Fibroblast of villous mesenchyme (primary cell): ENCODE data around the gene FGF14. TPM values are rescaled to one million over a fixed set of nuclear protein-coding genes. Genes with fewer than 3 reads are reported as not detected.

Experiments
- DNase-seq: peaks from one replicate; pipeline ENCODE4 v3.0.0-alpha.2; 2010; ENCODE audit warnings: low read depth
- H3K4me3 ChIP-seq: 2 replicates; pipeline ENCODE4 v1.5.1; 2011; ENCODE audit warnings: low read depth, mild to moderate bottlenecking, low read length
- CTCF ChIP-seq: IDR thresholded peaks from 2 replicates; pipeline ENCODE4 v1.5.1; 2012; ENCODE audit warnings: low read depth, mild to moderate bottlenecking, low read length; ENCODE audit not compliant: insufficient read depth
- total RNA-seq: library from RNA; depleted of rRNA; stranded (reverse); fragments of >200 nt; gene quantifications from 2 replicates; pipeline ENCODE4 v1.2.3, GENCODE V29; 2012

FGF14 gene
- total RNA-seq, 1 donor = under 0.01 TPM

DNA sequence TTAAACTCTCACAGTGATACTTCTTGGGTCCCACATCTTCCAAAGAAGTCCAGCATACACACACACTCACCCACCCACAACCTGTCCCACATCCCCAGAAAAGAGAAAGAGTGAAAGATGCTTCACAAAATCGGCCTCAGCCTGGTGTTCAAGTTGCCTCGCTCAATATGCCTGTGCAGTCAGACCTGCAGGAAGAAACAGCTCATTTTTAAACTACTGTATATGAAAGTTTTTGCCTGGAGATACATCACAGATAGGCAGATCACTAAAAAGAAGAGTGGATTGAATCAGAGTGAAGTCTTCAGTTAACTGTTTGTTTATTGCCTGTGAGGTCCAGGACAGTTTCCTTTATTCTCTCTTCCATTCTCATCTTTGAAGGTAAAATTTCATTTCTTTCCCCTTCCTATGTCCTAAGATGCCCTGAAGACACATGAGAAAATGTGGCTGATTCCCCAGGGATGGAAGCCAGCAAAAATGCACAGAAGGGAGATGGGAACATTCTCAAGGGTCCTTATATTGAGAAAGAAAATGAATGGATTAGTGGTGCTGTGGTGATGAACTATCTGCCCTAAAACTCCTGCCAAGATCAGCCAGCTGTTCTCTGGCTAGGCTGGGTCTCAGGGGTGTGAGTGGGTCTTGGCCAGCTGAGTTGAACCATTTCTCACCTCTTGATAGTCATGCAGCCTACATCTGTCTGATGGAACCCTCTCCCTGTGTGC is 690.4 kb downstream of the FGF14 start:
- TF ChIP-seq CTCF = no peak
- no peak overlapping the region for H3K4me3 ChIP-seq
- no peak for DNase-seq

- DNase-seq = peak; percentile 39
- TF ChIP-seq CTCF = no peak
- H3K4me3 ChIP-seq = no peak overlapping the region
Measured at GRCh38 chr13:101709952-101710351, 691.9 kb downstream of the FGF14 start.

- H3K4me3 ChIP-seq = no peak overlapping the region
- DNase-seq = no peak
- TF ChIP-seq CTCF = no peak
Measured at GRCh38 chr13:101708115-101708514, 693.7 kb downstream of the FGF14 start.

DNA sequence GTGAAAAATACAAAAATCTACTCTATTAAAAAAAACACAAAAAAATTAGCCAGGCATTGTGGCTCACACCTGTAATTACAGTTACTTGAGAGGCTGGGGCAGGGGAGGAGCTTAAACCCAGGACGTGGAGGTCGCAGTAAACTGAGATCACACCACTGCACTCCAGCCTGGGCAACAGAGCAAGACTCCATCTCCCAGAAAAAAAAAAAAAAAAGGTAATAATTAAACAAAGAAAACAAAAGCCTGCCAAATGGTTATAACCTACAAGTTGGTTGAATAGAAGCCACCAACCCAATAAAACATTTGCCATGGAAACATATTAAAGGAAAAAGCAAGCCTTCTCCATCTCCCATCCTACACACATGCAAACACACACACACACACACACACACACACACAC is 694.2 kb downstream of the FGF14 start:
- H3K4me3 ChIP-seq = no peak overlapping the region
- TF ChIP-seq CTCF = no peak
- no peak for DNase-seq

GRCh38 chr13:101706651-101707050 is 695.2 kb downstream of the FGF14 start:
- peak; percentile 96 for DNase-seq
- TF ChIP-seq CTCF = no peak
- H3K4me3 ChIP-seq = no peak overlapping the region

DNA sequence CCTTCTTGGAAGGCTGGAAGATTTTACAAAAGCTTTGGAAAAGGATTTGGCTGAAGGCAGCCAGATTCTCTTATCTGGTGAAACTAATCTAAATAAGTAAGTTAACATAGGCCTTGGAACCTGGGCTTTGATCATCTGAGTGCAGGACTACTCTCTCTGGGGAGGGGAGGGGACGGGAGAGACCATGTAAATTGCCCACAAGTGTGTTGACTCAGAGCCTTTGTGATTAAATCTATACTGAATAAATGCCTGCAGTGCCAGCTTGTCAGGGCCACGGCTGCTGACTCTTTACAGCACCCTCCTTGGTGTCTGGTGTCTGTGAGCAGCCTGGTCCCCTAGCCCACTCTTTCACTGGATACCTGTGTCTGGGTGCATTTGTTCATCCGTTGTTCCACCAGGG is 698.0 kb downstream of the FGF14 start:
- DNase-seq = no peak
- no peak for TF ChIP-seq CTCF
- no peak overlapping the region for H3K4me3 ChIP-seq

DNA sequence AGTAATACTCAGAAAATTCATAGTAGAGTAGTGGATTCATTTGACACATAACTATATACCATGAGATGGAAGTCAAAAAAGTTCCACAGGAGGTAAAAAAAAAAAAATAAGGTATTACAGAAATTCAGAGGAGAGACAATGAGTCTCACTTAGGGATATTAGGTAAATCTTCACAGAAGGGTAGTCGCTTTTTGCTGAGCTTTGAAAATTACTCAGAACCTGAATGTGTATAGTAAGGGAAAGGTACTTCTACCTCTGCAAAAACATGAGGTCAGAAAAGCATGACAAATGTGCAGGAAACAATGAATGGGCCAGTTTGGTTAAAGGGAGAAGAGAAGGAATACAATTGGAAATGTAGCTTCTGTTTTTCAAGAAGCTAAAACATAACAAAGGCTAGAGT is 698.8 kb downstream of the FGF14 start:
- no peak for DNase-seq
- no peak overlapping the region for H3K4me3 ChIP-seq
- no peak for TF ChIP-seq CTCF
